BJ (cell line): ENCODE data around the gene ADD1. TPM values are rescaled to one million over a fixed set of nuclear protein-coding genes. Genes with fewer than 3 reads are reported as not detected.
"Not testable (repeated sequence)": the region's sequence is repeated elsewhere in the genome, so short reads cannot be mapped to it uniquely, and the experiment has no call there.

Experiments used
- CTCF ChIA-PET: fragments of 350-600 bp; formaldehyde crosslinking; extraction: SDS; loops from one replicate; lab custom pipeline; 2021; ENCODE audit warnings: antibody characterized with exemption, inconsistent platforms; lab: Yijun Ruan, JAX
- POLR2A ChIA-PET: fragments of 300-600 bp; sonication (Branson Sonifier 250); formaldehyde crosslinking; extraction: SDS; loops from one replicate; lab custom pipeline; 2021; ENCODE audit warnings: antibody characterized with exemption; lab: Charles Lee
- DNase-seq: peaks from one replicate; pipeline ENCODE4 v3.0.0-alpha.2; 2011; ENCODE audit warnings: low read depth
- H3K27me3 ChIP-seq: 2 replicates; pipeline ENCODE4 v1.6.0; 2011; ENCODE audit warnings: low read length; ENCODE audit not compliant: control insufficient read depth, insufficient read depth
- H3K36me3 ChIP-seq: 2 replicates; pipeline ENCODE4 v1.5.1; 2011; ENCODE audit warnings: low read length; ENCODE audit not compliant: control insufficient read depth, insufficient read depth
- H3K4me3 ChIP-seq: 2 replicates; pipeline ENCODE4 v1.5.1; 2011; ENCODE audit warnings: low read depth, mild to moderate bottlenecking, control low read depth, low read length
- polyA plus RNA-seq: library from polyadenylated mRNA; depleted of rRNA; stranded (reverse); fragments of >200 nt; gene quantifications from 2 replicates; pipeline ENCODE4 v1.2.3, GENCODE V29; 2011
- TF ChIP-seq, protein P1 (sequence below): IDR thresholded peaks from 2 replicates; pipeline ENCODE4 v1.5.1; 2011; ENCODE audit warnings: low read depth, mild to moderate bottlenecking, control low read depth, inconsistent platforms, low read length, moderate library complexity; ENCODE audit not compliant: insufficient read depth

ADD1 gene
- polyA plus RNA-seq, 1 experiment = 140 TPM

DNA sequence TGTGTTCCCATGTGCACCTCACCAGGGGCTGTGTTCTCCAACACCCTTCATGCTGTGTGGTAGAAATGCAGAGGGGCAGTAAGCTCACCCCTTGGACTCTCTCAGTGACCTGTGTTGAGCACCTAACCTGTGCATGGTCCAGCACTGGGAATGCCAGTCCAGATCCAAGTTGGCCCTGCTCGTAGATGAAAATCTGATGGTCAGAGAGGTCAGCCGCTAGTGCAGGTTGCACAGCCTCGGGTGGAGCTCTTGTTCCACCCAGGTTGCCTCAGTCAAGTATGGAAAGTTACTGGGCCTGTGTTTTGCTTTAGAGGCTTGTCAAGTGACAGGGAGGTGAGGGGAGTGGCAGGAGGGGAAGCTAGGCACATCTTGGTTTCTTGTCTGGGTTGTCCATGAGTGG lies 68.2 kb downstream of the ADD1 start:
- peaks cover 34% of the 10 kb centered on the region for H3K36me3 ChIP-seq
- TF ChIP-seq, protein P1, sequence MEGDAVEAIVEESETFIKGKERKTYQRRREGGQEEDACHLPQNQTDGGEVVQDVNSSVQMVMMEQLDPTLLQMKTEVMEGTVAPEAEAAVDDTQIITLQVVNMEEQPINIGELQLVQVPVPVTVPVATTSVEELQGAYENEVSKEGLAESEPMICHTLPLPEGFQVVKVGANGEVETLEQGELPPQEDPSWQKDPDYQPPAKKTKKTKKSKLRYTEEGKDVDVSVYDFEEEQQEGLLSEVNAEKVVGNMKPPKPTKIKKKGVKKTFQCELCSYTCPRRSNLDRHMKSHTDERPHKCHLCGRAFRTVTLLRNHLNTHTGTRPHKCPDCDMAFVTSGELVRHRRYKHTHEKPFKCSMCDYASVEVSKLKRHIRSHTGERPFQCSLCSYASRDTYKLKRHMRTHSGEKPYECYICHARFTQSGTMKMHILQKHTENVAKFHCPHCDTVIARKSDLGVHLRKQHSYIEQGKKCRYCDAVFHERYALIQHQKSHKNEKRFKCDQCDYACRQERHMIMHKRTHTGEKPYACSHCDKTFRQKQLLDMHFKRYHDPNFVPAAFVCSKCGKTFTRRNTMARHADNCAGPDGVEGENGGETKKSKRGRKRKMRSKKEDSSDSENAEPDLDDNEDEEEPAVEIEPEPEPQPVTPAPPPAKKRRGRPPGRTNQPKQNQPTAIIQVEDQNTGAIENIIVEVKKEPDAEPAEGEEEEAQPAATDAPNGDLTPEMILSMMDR = no peak
- no peak for DNase-seq
- H3K4me3 ChIP-seq = no peak overlapping the region
- H3K27me3 ChIP-seq = no peaks in the 10 kb centered on the region
- ChIA-PET CTCF (interaction anchor here (0.9 kb wide), 1 partner anchor 147 kb away, joined by 4 read pairs; no protein-coding TSS in a partner anchor), POLR2A (no interaction called here)

DNA sequence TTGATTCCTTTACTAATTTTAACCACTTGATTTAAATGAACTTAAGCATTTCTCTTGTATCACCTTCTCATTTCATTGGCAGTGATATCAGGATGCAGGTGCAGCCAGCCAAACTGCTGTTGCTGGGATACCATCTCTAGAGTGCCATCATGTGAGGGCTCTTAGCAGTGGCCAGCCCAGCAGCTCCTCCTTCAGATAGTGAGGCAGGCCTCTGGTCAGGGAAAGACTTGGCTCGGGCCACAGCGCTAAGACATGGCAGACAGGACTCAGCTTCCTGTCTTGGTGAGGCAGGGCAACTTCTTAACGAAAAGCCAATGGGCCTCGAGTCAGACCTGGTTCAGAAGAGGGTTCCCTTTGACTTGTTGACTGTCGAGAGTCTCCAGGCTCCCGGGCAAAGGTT lies 69.5 kb downstream of the ADD1 start:
- peaks cover 25% of the 10 kb centered on the region for H3K36me3 ChIP-seq
- ChIA-PET CTCF (interaction anchor here (1.1 kb wide), 1 partner anchor 17 kb away, joined by 3 read pairs; no protein-coding TSS in a partner anchor), POLR2A (no interaction called here)
- TF ChIP-seq, protein P1 = no peak
- no peak overlapping the region for H3K4me3 ChIP-seq
- H3K27me3 ChIP-seq = no peaks in the 10 kb centered on the region
- no peak for DNase-seq

DNA sequence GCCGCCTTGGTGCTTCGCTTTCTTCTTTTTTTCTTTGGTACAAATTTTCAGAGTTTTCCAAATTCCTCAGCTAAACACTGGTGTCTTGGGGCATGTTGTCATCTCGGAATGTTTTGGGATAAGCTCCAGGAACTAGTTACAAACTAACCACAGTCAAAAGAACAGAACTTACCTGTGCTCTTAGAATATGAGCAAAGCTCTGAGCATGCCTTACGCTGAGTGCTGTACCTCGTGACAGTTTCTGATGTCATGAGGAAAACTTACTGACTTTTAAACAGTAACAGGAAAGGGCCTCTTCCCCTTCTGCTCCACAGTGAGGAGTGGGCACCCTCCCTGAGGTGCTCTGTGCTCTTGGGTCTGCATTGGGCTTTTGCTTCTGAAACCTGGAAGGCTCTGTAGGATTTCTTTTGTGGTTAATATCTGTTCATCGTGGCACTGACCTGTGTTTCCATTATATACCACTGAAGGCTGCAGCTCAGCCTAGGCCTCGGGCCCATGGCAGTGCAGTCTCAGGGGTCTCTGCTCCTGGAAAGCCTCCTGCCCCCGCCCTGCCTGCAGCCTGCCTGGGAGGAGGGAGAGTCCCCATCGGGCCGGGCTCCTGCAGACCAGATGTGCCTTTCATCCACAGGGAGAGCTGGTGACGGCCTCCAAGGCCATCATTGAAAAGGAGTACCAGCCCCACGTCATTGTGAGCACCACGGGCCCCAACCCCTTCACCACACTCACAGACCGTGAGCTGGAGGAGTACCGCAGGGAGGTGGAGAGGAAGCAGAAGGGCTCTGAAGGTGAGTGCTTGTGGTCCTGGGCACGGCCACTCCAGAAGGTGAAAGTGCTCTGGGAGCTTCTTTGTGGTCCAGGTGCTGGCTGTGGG lies 70.8 kb downstream of the ADD1 start:
- POLR2A ChIA-PET = no interaction called here
- H3K4me3 ChIP-seq = no peak overlapping the region
- no peak for DNase-seq
- H3K36me3 ChIP-seq = peaks cover 16% of the 10 kb centered on the region
- no peaks in the 10 kb centered on the region for H3K27me3 ChIP-seq
- TF ChIP-seq, protein P1 = no peak
- CTCF ChIA-PET = interaction anchor here (0.6 to 1.5 kb wide), 3 partner anchors 16 to 152 kb away, joined by 3 to 4 read pairs (median 3); no protein-coding TSS in a partner anchor

DNA sequence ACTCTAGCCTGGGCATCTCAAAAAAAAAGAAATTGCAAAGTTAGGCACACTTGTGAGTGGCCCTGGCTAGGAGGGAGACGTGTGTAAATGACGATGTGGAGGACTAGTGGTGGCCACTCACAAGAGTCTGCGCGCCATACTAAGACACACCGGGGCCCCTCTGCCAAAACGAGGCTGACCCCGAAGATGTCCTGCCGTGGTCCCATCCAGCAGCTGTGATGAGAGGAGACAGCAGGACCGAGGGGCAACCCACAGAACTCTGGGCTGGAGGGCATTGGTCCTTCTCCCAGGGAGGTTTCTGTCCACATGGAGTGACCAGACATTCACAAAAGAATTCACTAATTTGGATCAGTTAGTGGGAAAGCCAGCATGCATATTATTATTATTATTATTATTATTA lies 72.1 kb downstream of the ADD1 start:
- POLR2A ChIA-PET = no interaction called here
- no peak for DNase-seq
- CTCF ChIA-PET = interaction anchor here (0.7 kb wide), 1 partner anchor 33 kb away, joined by 3 read pairs; no protein-coding TSS in a partner anchor
- H3K27me3 ChIP-seq = no peaks in the 10 kb centered on the region
- TF ChIP-seq, protein P1 = no peak
- H3K36me3 ChIP-seq = peaks cover 16% of the 10 kb centered on the region
- H3K4me3 ChIP-seq = no peak overlapping the region

DNA sequence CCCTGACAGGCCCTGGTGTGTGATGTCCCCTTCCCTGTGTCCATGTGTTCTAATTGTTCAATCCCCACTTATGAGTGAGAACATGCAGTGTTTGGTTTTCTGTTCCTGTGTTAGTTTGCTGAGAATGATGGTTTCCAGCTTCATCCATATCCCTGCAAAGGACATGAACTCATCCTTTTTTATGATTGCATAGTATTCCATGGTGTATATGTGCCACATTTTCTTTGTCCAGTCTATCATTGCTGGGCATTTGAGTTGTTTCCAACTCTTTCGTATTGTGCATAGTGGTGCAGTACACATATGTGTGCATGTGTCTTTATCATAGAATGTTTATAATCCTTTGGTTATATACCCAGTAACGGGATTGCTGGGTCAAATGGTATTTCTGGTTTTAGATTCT lies 73.1 kb downstream of the ADD1 start:
- POLR2A ChIA-PET = not testable (repeated sequence)

DNA sequence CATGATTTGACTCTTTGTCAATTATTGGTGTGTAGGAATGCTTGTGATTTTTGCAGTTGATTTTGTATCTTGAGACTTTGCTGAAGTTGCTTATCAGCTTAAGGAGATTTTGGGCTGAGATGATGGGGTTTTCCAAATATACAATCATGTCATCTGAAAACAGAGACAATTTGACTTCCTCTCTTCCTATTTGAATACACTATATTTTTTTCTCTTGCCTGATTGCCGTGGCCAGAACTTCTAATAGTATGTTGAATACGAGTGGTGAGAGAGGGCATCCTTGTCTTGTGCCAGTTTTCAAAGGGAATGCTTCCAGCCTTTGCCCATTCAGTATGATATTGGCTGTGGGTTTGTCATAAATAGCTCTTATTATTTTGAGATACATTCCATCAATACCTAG lies 74.7 kb downstream of the ADD1 start:
- CTCF ChIA-PET = interaction anchor here (1.2 to 2.1 kb wide), 2 partner anchors 8 to 10 kb away, joined by 3 to 4 read pairs; no protein-coding TSS in a partner anchor
- POLR2A ChIA-PET, H3K36me3 ChIP-seq, H3K4me3 ChIP-seq, DNase-seq, H3K27me3 ChIP-seq: not testable (repeated sequence)

More for the DNA sequence above, 73.1 kb downstream of the ADD1 start:
- H3K36me3 ChIP-seq = peaks cover 12% of the 10 kb centered on the region
- H3K27me3 ChIP-seq, H3K4me3 ChIP-seq, DNase-seq: not testable (repeated sequence)
- CTCF ChIA-PET = interaction anchor here (0.6 to 0.7 kb wide), 2 partner anchors 26 to 32 kb away, joined by 3 read pairs; no protein-coding TSS in a partner anchor

DNA sequence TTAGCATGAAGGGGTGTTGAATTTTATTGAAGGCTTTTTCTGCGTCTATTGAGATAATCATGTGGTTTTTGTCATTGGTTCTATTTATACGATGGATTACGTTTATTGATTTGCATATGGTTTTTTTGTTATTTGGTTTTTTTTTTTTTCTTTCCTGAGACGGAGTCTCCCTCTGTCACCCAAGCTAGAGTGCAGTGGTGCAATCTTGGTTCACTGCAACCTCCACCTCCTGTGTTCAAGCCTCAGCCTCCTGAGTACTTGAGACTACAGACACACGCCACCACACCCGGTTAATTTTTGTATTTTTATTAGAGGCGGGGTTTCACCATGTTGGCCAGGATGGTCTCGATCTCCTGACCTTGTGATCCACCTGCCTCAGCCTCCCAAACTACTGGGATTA lies 75.1 kb downstream of the ADD1 start:
- H3K27me3 ChIP-seq, DNase-seq, POLR2A ChIA-PET, H3K36me3 ChIP-seq, H3K4me3 ChIP-seq: not testable (repeated sequence)
- CTCF ChIA-PET = interaction anchor here (1.2 to 2.1 kb wide), 2 partner anchors 8 to 9 kb away, joined by 3 to 4 read pairs; no protein-coding TSS in a partner anchor

DNA sequence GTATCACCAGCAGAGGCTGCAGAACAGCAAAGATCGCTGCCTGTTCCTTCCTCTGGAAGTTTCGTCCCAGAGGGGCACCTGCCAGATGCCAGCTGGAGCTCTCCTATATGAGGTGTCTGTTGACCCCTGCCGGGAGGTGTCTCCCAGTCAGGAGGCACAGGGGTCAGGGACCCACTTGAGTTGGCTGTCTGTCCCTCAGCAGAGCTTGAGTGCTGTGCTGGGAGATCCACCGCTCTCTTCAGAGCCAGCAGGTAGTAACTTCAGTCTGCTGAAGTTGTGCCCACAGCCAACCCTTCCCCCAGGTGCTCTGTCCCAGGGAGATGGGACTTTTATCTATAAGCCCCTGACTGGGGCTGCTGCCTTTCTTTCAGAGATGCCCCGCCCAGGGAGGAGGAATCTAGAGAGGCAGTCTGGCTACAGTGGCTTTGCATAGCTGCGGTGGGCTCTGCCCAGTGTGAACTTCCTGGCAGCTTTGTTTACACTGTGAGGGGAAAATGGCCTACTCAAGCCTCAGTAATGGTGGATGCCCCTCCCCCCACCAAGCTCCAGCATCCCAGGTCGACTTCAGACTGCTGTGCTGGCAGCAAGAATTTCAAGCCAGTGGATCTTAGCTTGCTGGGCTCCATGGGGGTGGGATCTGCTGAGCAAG lies 78.9 kb downstream of the ADD1 start:
- H3K4me3 ChIP-seq, POLR2A ChIA-PET, H3K27me3 ChIP-seq, DNase-seq: not testable (repeated sequence)
- peaks cover 28% of the 10 kb centered on the region for H3K36me3 ChIP-seq
- CTCF ChIA-PET = interaction anchor here (1.2 kb wide), 1 partner anchor 159 kb away, joined by 3 read pairs; no protein-coding TSS in a partner anchor
